ENCODE measurements around the gene CHIT1.

CHIT1 gene

DNA sequence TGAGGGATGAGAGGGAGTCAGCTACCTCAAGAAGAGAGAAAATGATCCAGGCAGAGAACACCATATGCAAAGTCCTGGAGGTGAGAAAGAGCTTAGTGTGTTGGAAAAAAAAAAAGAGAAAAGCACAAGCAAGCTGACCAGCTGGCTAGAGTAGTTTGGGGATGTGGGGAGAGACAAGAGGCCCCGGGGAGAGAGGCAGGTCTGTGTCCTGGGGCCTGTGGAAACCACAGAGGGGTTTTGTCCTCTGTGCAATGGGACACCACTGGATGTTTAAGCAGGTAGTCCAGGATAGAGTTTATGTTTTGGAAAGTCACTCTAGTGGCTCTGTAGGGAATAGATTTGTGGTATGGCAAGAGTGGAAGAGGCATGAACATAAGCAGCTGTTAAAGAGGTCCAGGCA, 28.6 kb downstream of the CHIT1 start:
- no peaks in the 10 kb centered on the region for H3K36me3 ChIP-seq (ENCODE audit: insufficient read depth, low read length)
- H3K27me3 ChIP-seq (ENCODE audit: insufficient read depth, low read length), result no peaks in the 10 kb centered on the region
- no peak overlapping the region for H3K4me3 ChIP-seq (ENCODE audit: low read length)
- H3K4me1 ChIP-seq (ENCODE audit: insufficient read depth, low read length), result no peaks in the 10 kb centered on the region; the same call in 1 of the 2 replicates
- no peak overlapping the region for H3K27ac ChIP-seq (ENCODE audit: low read depth, low read length)
- no peaks in the 10 kb centered on the region for H3K9me3 ChIP-seq (ENCODE audit: insufficient read depth, low read depth, low read length)
- WGBS, result 89% methylated on average over 1 of the region's 1 CpG
- H3K9ac ChIP-seq (ENCODE audit: low read depth, low read length), result no peak overlapping the region

GRCh38 chr1:203199816-203200571, 29.5 kb downstream of the CHIT1 start:
- Histone ChIP-seq H3K36me3 (ENCODE audit: insufficient read depth, low read length) (no peaks in the 10 kb centered on the region), H3K9me3 (ENCODE audit: insufficient read depth, low read depth, low read length) (no peaks in the 10 kb centered on the region), H3K27me3 (ENCODE audit: insufficient read depth, low read length) (no peaks in the 10 kb centered on the region), H3K27ac (ENCODE audit: low read depth, low read length) (no peak overlapping the region), H3K4me1 (ENCODE audit: insufficient read depth, low read length) (no peaks in the 10 kb centered on the region; the same call in 1 of the 2 replicates), H3K4me3 (ENCODE audit: low read length) (no peak overlapping the region), H3K9ac (ENCODE audit: low read depth, low read length) (no peak overlapping the region)
- 88% methylated on average over 8 of the region's 8 CpGs for WGBS

DNA sequence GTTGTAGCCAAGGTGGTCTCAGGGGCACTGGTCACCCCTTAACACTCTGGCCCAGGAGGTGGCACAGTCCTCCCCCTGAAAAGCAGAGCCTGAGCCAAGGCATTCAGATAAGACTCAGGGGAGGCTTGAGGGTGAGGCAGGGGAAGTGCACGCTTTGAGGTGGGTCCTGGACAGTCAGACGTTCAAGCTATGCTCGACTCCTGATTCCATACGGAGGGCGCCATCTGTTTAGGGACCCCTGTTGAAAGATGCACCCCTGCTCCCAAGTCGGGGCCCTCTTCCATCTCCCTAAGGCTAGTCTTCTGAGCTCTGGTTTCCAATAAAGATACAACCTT, 30.0 kb downstream of the CHIT1 start:
- 96% methylated on average over 6 of the region's 6 CpGs for WGBS
- Histone ChIP-seq H3K36me3 (ENCODE audit: insufficient read depth, low read length) (no peaks in the 10 kb centered on the region), H3K9ac (ENCODE audit: low read depth, low read length) (no peak overlapping the region), H3K27me3 (ENCODE audit: insufficient read depth, low read length) (no peaks in the 10 kb centered on the region), H3K9me3 (ENCODE audit: insufficient read depth, low read depth, low read length) (no peaks in the 10 kb centered on the region), H3K4me1 (ENCODE audit: insufficient read depth, low read length) (no peaks in the 10 kb centered on the region; the same call in 1 of the 2 replicates), H3K27ac (ENCODE audit: low read depth, low read length) (no peak overlapping the region), H3K4me3 (ENCODE audit: low read length) (no peak overlapping the region)

- Histone ChIP-seq H3K36me3 (ENCODE audit: insufficient read depth, low read length) (no peaks in the 10 kb centered on the region), H3K27me3 (ENCODE audit: insufficient read depth, low read length) (no peaks in the 10 kb centered on the region), H3K4me1 (ENCODE audit: insufficient read depth, low read length) (no peaks in the 10 kb centered on the region; the same call in 1 of the 2 replicates), H3K4me3 (ENCODE audit: low read length) (no peak overlapping the region), H3K9me3 (ENCODE audit: insufficient read depth, low read depth, low read length) (no peaks in the 10 kb centered on the region), H3K9ac (ENCODE audit: low read depth, low read length) (no peak overlapping the region), H3K27ac (ENCODE audit: low read depth, low read length) (no peak overlapping the region)
- WGBS, result 94% methylated on average over 3 of the region's 3 CpGs
These were observed 30.5 kb downstream of the CHIT1 start for GRCh38 chr1:203199002-203199401.

DNA sequence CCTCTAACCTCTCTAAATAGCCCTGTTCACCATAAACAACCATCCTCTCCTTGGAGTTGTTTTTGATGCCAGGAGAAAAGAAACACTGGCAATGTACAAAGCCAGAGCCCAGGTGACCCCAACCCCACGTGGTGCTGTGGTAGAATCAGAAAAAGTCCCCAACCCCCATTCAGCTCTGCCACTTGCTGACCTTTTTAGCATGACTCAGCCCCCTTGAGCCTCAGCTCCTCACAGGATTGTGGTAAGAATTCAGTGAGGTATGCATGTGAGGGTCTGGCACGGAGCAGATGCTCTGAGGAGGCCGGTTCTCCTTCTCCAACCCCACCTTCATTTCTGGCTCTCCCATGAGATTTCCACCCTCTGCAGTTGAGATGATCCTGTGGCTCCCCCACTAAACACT, 31.8 kb downstream of the CHIT1 start:
- H3K4me3 ChIP-seq (ENCODE audit: low read length), result no peak overlapping the region
- no peak overlapping the region for H3K27ac ChIP-seq (ENCODE audit: low read depth, low read length)
- no peak overlapping the region for H3K9ac ChIP-seq (ENCODE audit: low read depth, low read length)
- H3K4me1 ChIP-seq (ENCODE audit: insufficient read depth, low read length), result no peaks in the 10 kb centered on the region; the same call in 1 of the 2 replicates
- H3K36me3 ChIP-seq (ENCODE audit: insufficient read depth, low read length), result no peaks in the 10 kb centered on the region
- H3K9me3 ChIP-seq (ENCODE audit: insufficient read depth, low read depth, low read length), result no peaks in the 10 kb centered on the region
- H3K27me3 ChIP-seq (ENCODE audit: insufficient read depth, low read length), result no peaks in the 10 kb centered on the region
- 52% methylated on average over 3 of the region's 3 CpGs for WGBS

GRCh38 chr1:203196371-203196770, 33.1 kb downstream of the CHIT1 start:
- H3K27me3 ChIP-seq (ENCODE audit: insufficient read depth, low read length), result no peaks in the 10 kb centered on the region
- 93% methylated on average over 3 of the region's 3 CpGs for WGBS
- no peaks in the 10 kb centered on the region for H3K36me3 ChIP-seq (ENCODE audit: insufficient read depth, low read length)
- H3K9ac ChIP-seq (ENCODE audit: low read depth, low read length), result no peak overlapping the region
- no peak overlapping the region for H3K4me3 ChIP-seq (ENCODE audit: low read length)
- no peaks in the 10 kb centered on the region; the same call in 1 of the 2 replicates for H3K4me1 ChIP-seq (ENCODE audit: insufficient read depth, low read length)
- H3K9me3 ChIP-seq (ENCODE audit: insufficient read depth, low read depth, low read length), result no peaks in the 10 kb centered on the region
- H3K27ac ChIP-seq (ENCODE audit: low read depth, low read length), result no peak overlapping the region

DNA sequence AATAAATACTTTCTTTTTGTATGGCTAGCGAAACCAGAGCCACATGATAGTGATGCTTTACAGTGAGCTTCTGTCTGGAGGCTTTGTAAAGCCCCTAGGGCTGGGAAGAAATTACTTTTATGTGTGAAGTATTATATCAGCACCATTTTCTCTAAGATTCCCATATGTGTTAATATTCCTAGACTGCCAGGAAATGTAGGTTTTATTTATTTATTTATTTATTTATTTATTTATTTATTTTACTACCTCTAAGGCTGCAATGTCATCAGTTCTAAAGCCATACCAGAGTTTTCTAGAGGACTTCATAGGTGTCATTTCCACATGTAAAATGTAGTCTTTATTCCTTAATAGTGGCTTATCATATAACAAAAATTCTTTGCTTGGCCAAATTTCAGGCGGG, 38.5 kb downstream of the CHIT1 start:
- Histone ChIP-seq H3K9me3 (ENCODE audit: insufficient read depth, low read depth, low read length) (no peaks in the 10 kb centered on the region), H3K27ac (ENCODE audit: low read depth, low read length) (no peak overlapping the region), H3K4me1 (ENCODE audit: insufficient read depth, low read length) (peaks cover 20% of the 10 kb centered on the region), H3K9ac (ENCODE audit: low read depth, low read length) (no peak overlapping the region), H3K4me3 (ENCODE audit: low read length) (no peak overlapping the region), H3K36me3 (ENCODE audit: insufficient read depth, low read length) (no peaks in the 10 kb centered on the region), H3K27me3 (ENCODE audit: insufficient read depth, low read length) (no peaks in the 10 kb centered on the region)
- 97% methylated on average over 2 of the region's 2 CpGs for WGBS

GRCh38 chr1:203189951-203190352, 39.5 kb downstream of the CHIT1 start:
- Histone ChIP-seq H3K27ac (ENCODE audit: low read depth, low read length) (no peak overlapping the region), H3K9me3 (ENCODE audit: insufficient read depth, low read depth, low read length) (no peaks in the 10 kb centered on the region), H3K9ac (ENCODE audit: low read depth, low read length) (no peak overlapping the region), H3K36me3 (ENCODE audit: insufficient read depth, low read length) (no peaks in the 10 kb centered on the region), H3K4me3 (ENCODE audit: low read length) (no peak overlapping the region), H3K4me1 (ENCODE audit: insufficient read depth, low read length) (peaks cover 25% of the 10 kb centered on the region), H3K27me3 (ENCODE audit: insufficient read depth, low read length) (no peaks in the 10 kb centered on the region)
- WGBS, result 74% methylated on average over 7 of the region's 7 CpGs

DNA sequence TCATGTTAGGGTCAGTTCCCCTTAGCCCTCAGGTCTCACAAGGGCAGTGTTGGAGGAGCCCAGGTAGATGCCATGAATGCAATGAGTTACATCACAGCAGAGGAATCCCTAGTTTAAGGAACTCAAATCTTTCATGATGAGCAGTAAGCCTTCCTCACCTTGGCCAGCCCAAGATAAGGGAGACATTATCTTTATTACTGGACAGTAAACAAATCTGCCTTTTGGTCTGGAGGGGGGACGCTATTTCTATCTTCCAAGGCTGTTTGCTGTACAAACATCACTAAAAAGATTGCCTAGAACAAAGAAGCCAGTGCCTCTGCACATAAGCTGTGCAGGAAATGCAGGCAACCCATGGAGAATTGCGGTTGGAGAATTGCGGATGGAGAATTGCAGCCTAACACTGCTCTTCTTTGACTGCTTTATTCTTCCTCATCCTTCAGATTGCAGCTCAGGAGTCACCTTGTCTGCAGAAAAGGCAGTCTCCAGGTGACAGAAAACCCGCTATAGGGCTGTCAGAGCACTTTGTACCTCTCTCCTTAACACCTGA, 40.7 kb downstream of the CHIT1 start:
- no peaks in the 10 kb centered on the region for H3K27me3 ChIP-seq (ENCODE audit: insufficient read depth, low read length)
- H3K9me3 ChIP-seq (ENCODE audit: insufficient read depth, low read depth, low read length), result no peaks in the 10 kb centered on the region
- no peak overlapping the region for H3K4me3 ChIP-seq (ENCODE audit: low read length)
- WGBS, result 95% methylated on average over 4 of the region's 4 CpGs
- no peak overlapping the region for H3K27ac ChIP-seq (ENCODE audit: low read depth, low read length)
- no peak overlapping the region for H3K9ac ChIP-seq (ENCODE audit: low read depth, low read length)
- H3K36me3 ChIP-seq (ENCODE audit: insufficient read depth, low read length), result no peaks in the 10 kb centered on the region
- peaks cover 25% of the 10 kb centered on the region for H3K4me1 ChIP-seq (ENCODE audit: insufficient read depth, low read length)

DNA sequence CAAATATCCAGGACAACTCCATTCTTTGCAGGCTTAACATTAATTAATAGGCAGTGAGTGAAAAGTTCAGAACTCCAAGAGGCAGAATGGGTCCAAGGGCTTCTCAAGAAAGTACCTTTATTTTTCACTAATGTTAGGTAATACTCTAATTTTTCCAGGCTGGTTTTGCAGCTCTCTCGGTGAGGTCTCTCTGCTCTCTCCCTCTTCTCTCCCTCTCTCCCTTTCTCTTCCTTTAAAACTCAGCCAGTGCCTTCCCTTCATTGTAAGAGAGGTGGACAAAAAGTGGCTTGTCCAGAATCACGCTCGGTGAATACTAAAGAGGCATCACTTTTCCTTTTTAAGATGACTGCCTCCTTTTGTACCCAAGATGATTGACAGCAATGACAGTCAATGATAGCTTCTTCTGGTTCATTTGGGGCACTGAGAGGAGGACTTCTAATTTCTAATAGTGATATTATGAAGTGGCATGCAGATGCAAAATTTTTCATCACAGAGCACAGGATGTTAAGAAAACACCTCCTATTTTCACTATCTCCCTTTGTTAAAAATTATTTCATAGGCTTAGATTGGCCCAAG, 41.7 kb downstream of the CHIT1 start:
- H3K4me1 ChIP-seq (ENCODE audit: insufficient read depth, low read length), result peaks cover 25% of the 10 kb centered on the region
- no peak overlapping the region for H3K9ac ChIP-seq (ENCODE audit: low read depth, low read length)
- H3K27ac ChIP-seq (ENCODE audit: low read depth, low read length), result no peak overlapping the region
- no peaks in the 10 kb centered on the region for H3K36me3 ChIP-seq (ENCODE audit: insufficient read depth, low read length)
- no peaks in the 10 kb centered on the region for H3K9me3 ChIP-seq (ENCODE audit: insufficient read depth, low read depth, low read length)
- no peak overlapping the region for H3K4me3 ChIP-seq (ENCODE audit: low read length)
- WGBS, result 79% methylated on average over 3 of the region's 3 CpGs
- H3K27me3 ChIP-seq (ENCODE audit: insufficient read depth, low read length), result no peaks in the 10 kb centered on the region

GRCh38 chr1:203187304-203187685, 42.2 kb downstream of the CHIT1 start:
- no peak overlapping the region for H3K4me3 ChIP-seq (ENCODE audit: low read length)

More at GRCh38 chr1:203187304-203187685, 42.2 kb downstream of the CHIT1 start:
- H3K27ac ChIP-seq (ENCODE audit: low read depth, low read length), result no peak overlapping the region
- H3K36me3 ChIP-seq (ENCODE audit: insufficient read depth, low read length), result no peaks in the 10 kb centered on the region
- 39% methylated on average over 7 of the region's 7 CpGs for WGBS
- peaks cover 25% of the 10 kb centered on the region for H3K4me1 ChIP-seq (ENCODE audit: insufficient read depth, low read length)
- no peak overlapping the region for H3K9ac ChIP-seq (ENCODE audit: low read depth, low read length)
- no peaks in the 10 kb centered on the region for H3K9me3 ChIP-seq (ENCODE audit: insufficient read depth, low read depth, low read length)
- no peaks in the 10 kb centered on the region for H3K27me3 ChIP-seq (ENCODE audit: insufficient read depth, low read length)

Data from HUES64 (cell line).